ENCODE data around the gene TANGO6.
"Not testable (repeated sequence)": the region's sequence is repeated elsewhere in the genome, so short reads cannot be mapped to it uniquely, and the experiment has no call there.

TANGO6 gene

DNA sequence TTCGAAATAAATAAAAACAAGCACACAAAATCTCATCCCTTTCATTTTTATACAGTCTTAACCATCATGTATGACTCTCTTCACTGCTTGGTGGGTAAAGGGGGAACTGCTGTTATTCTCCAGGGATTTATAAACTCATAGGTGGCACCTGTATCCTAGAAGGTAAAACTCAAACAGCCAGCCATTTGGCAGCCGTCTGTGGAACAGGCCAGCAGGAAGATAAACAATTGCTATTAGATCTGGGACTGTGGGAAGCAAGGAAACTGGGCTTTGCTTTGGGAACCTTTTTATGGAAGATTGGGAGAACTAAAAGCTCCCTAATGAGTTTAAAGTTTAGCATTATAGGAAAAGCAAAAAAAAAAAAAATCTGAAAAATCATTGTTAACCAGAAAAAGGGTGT, 126.0 kb downstream of the TANGO6 start:
- no peak for DNase-seq (ENCODE audit: low read depth in 2 of 2)

DNA sequence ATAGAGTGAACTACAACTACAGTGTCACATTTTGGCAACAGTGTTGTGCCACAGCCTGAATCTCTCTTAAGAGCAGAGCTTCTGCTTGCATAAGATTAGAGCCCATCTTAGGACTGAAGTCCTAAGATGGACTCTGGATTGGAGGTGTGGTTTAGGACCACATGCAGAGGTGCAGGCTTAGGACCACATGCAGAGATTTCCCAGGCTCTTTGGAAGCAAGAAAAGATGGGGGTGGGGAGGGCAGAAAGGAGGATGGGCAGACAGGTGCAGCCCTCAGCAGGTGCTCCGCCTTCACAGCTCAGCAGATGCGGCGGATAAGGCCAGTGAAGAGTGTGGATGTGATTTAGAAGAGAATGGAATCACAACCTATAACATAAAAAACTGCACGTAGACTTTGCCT, 128.7 kb downstream of the TANGO6 start:
- DNase-seq (ENCODE audit: low read depth in 2 of 2): no peak

DNA sequence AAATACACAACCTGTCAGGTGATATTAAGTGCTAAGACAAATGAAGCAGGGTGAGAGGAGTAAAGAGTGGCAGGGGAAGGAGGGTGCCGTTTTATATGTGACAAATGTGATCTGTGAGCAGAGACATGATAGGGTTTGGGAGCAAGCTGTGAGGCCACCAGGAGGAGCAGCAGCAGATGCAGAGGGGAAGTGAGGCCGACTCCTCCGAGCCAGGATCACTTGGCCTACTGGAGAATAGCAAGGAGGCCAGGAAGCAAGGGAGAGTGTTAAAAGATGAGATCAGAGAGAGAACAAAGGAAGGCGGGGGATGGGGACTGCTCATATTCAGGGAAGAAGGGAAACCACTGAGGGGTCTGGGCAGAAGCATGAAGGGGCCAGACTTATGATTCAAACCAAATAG, 129.4 kb downstream of the TANGO6 start:
- DNase-seq (ENCODE audit: low read depth in 2 of 2): no peak

- no peak for DNase-seq (ENCODE audit: low read depth in 2 of 2)
These were observed 130.3 kb downstream of the TANGO6 start for GRCh38 chr16:68973611-68974120.

- DNase-seq (ENCODE audit: low read depth in 2 of 2): no peak
These were observed 135.1 kb downstream of the TANGO6 start for GRCh38 chr16:68978303-68978954.

DNA sequence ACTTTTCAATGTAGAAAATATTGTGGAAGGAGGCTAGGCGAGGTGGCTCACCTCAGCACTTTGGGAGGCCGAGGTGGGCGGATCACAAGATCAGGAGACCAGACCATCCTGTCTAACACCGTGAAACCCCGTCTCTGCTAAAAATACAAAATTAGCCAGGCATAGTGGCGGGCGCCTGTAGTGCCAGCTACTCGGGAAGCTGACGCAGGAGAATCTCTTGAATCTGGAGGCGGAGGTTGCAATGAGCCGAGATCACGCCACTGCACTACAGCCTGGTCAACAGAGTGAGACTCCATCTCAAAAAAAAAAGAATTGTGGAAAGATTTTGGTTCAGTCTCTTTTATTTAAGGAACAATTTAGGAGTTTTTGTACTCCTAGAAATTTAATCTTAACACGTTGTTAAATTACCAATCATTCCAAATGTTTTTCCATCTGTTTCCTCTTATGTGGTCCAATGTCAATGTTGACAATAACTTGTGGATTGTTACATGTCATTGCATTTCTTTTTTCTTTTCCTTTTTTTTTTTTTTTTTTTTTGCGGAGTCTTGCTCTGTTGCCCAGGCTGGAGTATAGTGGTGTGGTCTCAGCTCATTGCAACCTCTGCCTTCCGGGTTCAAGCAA, 137.5 kb downstream of the TANGO6 start:
- DNase-seq (ENCODE audit: low read depth in 2 of 2): no peak

- DNase-seq (ENCODE audit: low read depth in 2 of 2): no peak
These were observed 138.6 kb downstream of the TANGO6 start for GRCh38 chr16:68981971-68982370.

GRCh38 chr16:68984467-68984866, 141.1 kb downstream of the TANGO6 start:
- DNase-seq (ENCODE audit: low read depth in 2 of 2): no peak

DNA sequence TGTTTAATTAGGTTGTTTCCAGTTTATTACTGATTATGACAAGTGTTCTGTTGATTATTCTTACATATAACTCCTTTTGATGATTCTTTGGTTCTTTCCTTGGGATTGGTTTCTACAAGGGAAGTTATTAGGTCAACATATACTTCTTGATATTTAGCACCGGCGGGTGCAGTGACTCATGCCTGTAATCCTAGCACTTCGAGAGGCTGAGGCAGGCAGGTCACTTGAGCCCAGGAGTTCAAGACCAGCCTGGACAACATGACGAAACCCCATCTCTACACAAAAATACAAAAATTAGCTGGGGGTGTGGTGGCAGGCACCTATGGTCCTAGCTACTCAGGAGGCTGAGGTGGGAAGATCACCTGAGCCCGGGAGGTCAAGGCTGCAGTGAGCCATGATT, 141.9 kb downstream of the TANGO6 start:
- no peak for DNase-seq (ENCODE audit: low read depth in 2 of 2)

DNA sequence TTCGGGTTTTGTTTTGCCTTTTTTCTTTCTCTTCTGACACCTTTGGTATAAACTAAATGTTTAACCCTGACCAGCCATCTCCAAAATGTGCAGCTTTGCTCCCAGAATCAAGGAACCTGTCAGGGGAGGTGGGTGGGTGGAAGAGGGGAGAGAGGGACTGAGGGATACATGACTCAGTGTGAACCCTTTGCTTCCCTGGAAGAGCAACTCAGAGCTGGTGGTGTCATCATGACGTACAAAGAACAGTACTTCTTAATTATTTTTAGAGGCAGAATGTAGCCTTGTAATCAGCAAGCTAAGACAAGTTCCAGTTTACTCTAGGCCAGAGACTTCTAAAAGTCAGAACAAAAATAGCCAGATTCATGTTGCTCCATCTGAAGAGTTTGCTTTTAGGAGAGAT, 142.5 kb downstream of the TANGO6 start:
- no peak for DNase-seq (ENCODE audit: low read depth in 2 of 2)

- DNase-seq (ENCODE audit: low read depth in 2 of 2): no peak
These were observed 144.6 kb downstream of the TANGO6 start for GRCh38 chr16:68987734-68988457.

- not testable (repeated sequence) for DNase-seq (ENCODE audit: low read depth in 2 of 2)
These were observed 147.0 kb downstream of the TANGO6 start for GRCh38 chr16:68990172-68990845.

GRCh38 chr16:68991075-68991474, 147.7 kb downstream of the TANGO6 start:
- DNase-seq (ENCODE audit: low read depth in 2 of 2): no peak

- no peak for DNase-seq (ENCODE audit: low read depth in 2 of 2)
These were observed 149.2 kb downstream of the TANGO6 start for GRCh38 chr16:68992521-68992920.

GRCh38 chr16:68993456-68993855, 150.1 kb downstream of the TANGO6 start:
- DNase-seq (ENCODE audit: low read depth in 2 of 2): no peak

DNA sequence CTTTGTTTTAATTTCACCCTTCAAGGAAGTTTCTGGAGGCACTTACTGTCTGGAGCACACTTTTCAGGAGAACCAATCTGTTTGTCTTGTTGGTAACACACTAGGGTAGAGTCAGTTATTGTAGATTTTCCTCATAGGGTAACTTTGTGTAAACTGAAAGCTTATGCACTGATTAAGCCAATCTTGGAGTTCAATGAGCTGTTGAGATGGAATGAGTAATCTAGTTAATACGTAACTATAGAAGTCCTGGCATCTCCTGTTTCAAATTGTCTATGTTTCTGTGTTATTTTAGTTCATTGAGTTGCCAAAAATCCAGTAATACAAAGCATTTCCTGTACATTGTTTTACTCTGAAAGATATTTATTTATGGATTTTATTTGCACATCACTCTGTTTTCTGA, 150.6 kb downstream of the TANGO6 start:
- DNase-seq (ENCODE audit: low read depth in 2 of 2): no peak

DNA sequence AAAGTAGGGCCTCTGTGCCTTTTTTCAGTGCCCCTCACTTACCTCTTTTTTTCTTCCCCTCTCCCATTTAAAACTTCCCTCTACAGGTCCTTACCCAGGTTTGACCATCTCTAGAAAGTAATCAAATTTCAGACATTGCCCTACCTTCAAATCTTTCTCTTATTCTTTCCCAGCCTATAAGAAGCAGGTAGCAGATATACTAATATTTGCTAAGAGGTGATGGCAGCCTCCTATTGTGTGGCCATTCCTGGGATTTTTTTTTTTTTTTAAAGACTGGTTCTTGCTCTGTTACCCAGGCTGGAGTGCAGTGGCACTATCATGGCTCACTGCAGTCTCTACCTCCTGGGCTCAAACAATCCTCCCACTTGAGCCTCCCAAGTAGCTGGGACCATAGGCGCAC, 151.0 kb downstream of the TANGO6 start:
- no peak for DNase-seq (ENCODE audit: low read depth in 2 of 2)

- no peak for DNase-seq (ENCODE audit: low read depth in 2 of 2)
These were observed 151.7 kb downstream of the TANGO6 start for GRCh38 chr16:68995011-68995504.

- DNase-seq (ENCODE audit: low read depth in 2 of 2): no peak
These were observed 154.2 kb downstream of the TANGO6 start for GRCh38 chr16:68997564-68997963.

- no peak for DNase-seq (ENCODE audit: low read depth in 2 of 2)
These were observed 155.8 kb downstream of the TANGO6 start for GRCh38 chr16:68999114-68999513.

DNA sequence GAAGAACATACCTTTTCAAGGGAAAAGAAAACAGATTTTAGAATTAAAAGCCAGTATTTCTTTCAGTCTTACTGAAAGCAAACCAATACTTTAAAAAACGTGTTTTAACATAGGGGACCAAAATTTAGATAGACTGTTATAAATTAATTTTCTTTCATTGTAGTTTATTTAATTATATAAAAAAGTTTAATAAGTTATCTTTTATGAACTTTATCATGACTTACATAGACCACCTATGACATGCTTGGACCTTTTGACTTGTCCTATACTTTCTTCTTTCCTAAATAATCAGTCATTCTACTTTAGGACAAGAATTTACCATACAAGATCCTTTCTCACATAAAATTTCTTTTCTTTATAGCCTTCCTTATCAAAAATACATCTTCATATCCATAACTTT, 160.2 kb downstream of the TANGO6 start:
- DNase-seq (ENCODE audit: low read depth in 2 of 2): no peak
